Activated T-helper 1 cell treated with anti-CD3 and anti-CD28 coated beads, Interleukin-12 subunit alpha, Interleukin-12 subunit beta, Interleukin-2, Interleukin-4 antibody, amounts not matched to agents 30 ng/mL and 10 ng/mL and 1 ng/mL, durations not matched to agents 14 hours and 24 hours and 36 hours (primary cell): Measurements from ENCODE around the gene SLC23A1. TPM values are rescaled to one million over a fixed set of nuclear protein-coding genes. Genes with fewer than 3 reads are reported as not detected.
"Not testable (repeated sequence)": the region's sequence is repeated elsewhere in the genome, so short reads cannot be mapped to it uniquely, and the experiment has no call there.

ENCODE experiments used
- DNase-seq: peaks from one replicate; pipeline ENCODE4 v3.0.0; 2021; ENCODE audit warnings: low spot score
- H3K27ac Mint-ChIP-seq: one replicate; pipeline ENCODE4 v1.8.0; 2021; ENCODE audit warnings: mild to moderate bottlenecking, mixed read lengths
- H3K27me3 Mint-ChIP-seq: one replicate; pipeline ENCODE4 v1.8.0; 2022; ENCODE audit warnings: mild to moderate bottlenecking, moderate library complexity, mixed read lengths; ENCODE audit not compliant: insufficient read depth
- H3K36me3 Mint-ChIP-seq: one replicate; pipeline ENCODE4 v1.8.0; 2021; ENCODE audit warnings: low read depth, mixed read lengths
- H3K4me1 Mint-ChIP-seq: one replicate; pipeline ENCODE4 v1.8.0; 2021; ENCODE audit warnings: low read depth, mixed read lengths
- H3K4me3 Mint-ChIP-seq: one replicate; pipeline ENCODE4 v1.8.0; 2021; ENCODE audit warnings: mild to moderate bottlenecking, moderate library complexity, mixed read lengths
- H3K9me3 Mint-ChIP-seq: one replicate; pipeline ENCODE4 v1.8.0; 2021; ENCODE audit warnings: mixed read lengths
- intact Hi-C: fragments of 100-400 bp; cut with micrococcal nuclease; formaldehyde crosslinking; loops from one replicate; pipeline ENCODE4 v1.15.1; 2024
- total RNA-seq: library from RNA; stranded (reverse); gene quantifications from 2 replicates; pipeline ENCODE4 v1.2.3, GENCODE V29; 2022

Gene SLC23A1
- total RNA-seq, 1 donor from 2014 or later, result 1.4 TPM

DNA sequence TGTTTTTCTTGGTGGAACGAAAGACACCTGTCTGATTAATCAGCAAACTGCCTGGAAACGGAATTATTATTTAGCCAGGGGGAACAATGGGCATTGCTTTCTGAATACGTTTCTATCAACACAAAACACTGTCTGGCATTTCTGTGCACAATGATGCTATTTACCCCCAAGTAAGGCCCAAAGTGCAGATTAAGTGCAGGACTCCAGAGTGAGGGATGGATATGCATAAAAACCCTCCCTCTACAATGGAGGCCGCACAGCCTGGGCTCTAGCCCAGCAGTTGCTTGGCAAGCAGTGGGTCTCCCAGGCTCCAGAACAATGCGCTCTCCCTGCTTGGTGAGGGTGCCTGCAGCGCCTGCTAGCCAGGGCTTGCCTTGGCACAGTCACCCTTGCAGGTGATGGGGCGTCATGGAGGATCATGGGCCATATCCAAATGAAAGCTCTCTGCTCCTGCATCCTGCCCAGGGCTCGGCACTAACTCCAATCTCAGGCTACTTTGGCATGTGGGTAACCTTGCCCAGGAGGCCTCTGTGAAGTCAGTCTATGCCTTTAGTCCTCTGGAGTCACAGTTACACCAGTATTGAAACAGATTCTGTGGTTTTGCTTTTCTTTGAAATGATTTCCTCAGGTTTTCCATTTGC is 32.2 kb upstream of the SLC23A1 start:
- peak overlapping the region; percentile 94 for H3K27ac Mint-ChIP-seq
- peaks cover 44% of the 10 kb centered on the region for H3K36me3 Mint-ChIP-seq
- intact Hi-C loops, result loop anchor here (1.0 to 10.0 kb wide), 10 partner anchors 11 to 329 kb away; partner anchors contain the start of genes DNAJC18, SPATA24 and UBE2D2
- no peak for DNase-seq
- H3K4me1 Mint-ChIP-seq, result peaks cover 69% of the 10 kb centered on the region
- H3K9me3 Mint-ChIP-seq, result no peaks in the 10 kb centered on the region
- H3K4me3 Mint-ChIP-seq, result peak overlapping the region; percentile 73
- no peaks in the 10 kb centered on the region for H3K27me3 Mint-ChIP-seq

- no peaks in the 10 kb centered on the region for H3K27me3 Mint-ChIP-seq
- DNase-seq, result no peak
- H3K4me1 Mint-ChIP-seq, result peaks cover 72% of the 10 kb centered on the region
- intact Hi-C loops, result loop anchor here (1.0 to 10.0 kb wide), 10 partner anchors 10 to 330 kb away; partner anchors contain the start of genes DNAJC18, SPATA24 and UBE2D2
- H3K27ac Mint-ChIP-seq, result peak overlapping the region; percentile 94
- H3K9me3 Mint-ChIP-seq, result no peaks in the 10 kb centered on the region
- H3K4me3 Mint-ChIP-seq, result peak overlapping the region; percentile 73
- H3K36me3 Mint-ChIP-seq, result peaks cover 41% of the 10 kb centered on the region
Observed at GRCh38 chr5:139414581-139415130, 31.6 kb upstream of the SLC23A1 start.

- Mint-ChIP-seq H3K27me3 (no peaks in the 10 kb centered on the region), H3K4me1 (peaks cover 73% of the 10 kb centered on the region), H3K9me3 (no peaks in the 10 kb centered on the region), H3K27ac (peak overlapping the region; percentile 94), H3K4me3 (peak overlapping the region; percentile 61), H3K36me3 (peaks cover 37% of the 10 kb centered on the region)
- DNase-seq, result no peak
- intact Hi-C loops, result loop anchor here (2.0 to 10.0 kb wide), 3 partner anchors 99 to 331 kb away; no protein-coding TSS in a partner anchor
Observed at GRCh38 chr5:139413963-139414362, 30.9 kb upstream of the SLC23A1 start.

DNA sequence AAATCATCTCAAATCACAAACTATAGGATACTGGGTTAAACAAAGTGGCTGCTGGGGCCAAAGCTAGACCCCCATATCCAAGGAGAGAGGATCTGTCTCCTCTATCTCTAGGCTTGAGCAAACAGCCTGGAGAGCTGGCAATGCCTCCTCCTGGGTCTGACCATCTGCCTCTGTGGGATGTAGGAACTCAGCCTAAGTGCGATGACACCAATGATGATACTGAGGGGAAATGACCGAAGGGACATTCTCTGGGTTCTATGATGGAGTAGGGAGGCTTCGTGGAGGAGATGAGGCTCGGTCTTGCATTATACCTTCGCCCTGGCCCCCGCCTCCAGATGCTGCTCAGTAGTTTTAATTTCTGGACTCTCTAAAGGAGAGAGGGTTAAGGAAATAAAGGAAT is 30.1 kb upstream of the SLC23A1 start:
- H3K9me3 Mint-ChIP-seq, result no peaks in the 10 kb centered on the region
- DNase-seq, result no peak
- H3K4me1 Mint-ChIP-seq, result peaks cover 66% of the 10 kb centered on the region
- peak overlapping the region; percentile 94 for H3K27ac Mint-ChIP-seq
- H3K27me3 Mint-ChIP-seq, result no peaks in the 10 kb centered on the region
- H3K4me3 Mint-ChIP-seq, result no peak overlapping the region
- peaks cover 30% of the 10 kb centered on the region for H3K36me3 Mint-ChIP-seq
- intact Hi-C loops, result loop anchor here (10.0 kb wide), 1 partner anchor 332 kb away; no protein-coding TSS in a partner anchor

- Mint-ChIP-seq H3K9me3 (no peaks in the 10 kb centered on the region), H3K27me3 (no peaks in the 10 kb centered on the region), H3K27ac (no peak overlapping the region), H3K4me1 (peaks cover 67% of the 10 kb centered on the region), H3K36me3 (peaks cover 30% of the 10 kb centered on the region), H3K4me3 (no peak overlapping the region)
- intact Hi-C loops, result loop anchor here (10.0 kb wide), 1 partner anchor 334 kb away; no protein-coding TSS in a partner anchor
- DNase-seq, result no peak
Observed at GRCh38 chr5:139410993-139411828, 28.1 kb upstream of the SLC23A1 start.

GRCh38 chr5:139410121-139410992 is 27.3 kb upstream of the SLC23A1 start:
- Mint-ChIP-seq H3K9me3 (no peaks in the 10 kb centered on the region), H3K4me3 (no peak overlapping the region), H3K36me3 (peaks cover 30% of the 10 kb centered on the region)

DNA sequence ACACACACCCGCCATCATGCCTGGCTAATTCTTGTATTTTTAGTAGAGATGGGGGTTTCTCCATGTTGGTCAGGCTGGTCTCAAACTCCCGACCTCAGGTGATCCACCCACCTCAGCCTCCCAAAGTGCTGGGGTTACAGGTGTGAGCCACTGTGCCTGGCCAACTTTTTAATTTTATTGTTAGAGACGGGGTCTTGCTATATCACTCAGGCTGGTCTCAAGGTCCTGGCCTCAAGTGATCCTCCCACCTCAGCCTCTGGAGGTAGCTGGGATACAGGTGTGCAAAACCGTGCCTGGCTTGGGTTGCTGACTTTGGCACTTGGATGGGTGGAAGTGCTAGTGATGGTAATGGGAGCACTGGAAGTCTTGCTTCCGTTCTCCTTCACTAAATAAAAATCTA is 26.0 kb upstream of the SLC23A1 start:
- peaks cover 25% of the 10 kb centered on the region for H3K36me3 Mint-ChIP-seq
- H3K27me3 Mint-ChIP-seq, H3K4me3 Mint-ChIP-seq, H3K27ac Mint-ChIP-seq, DNase-seq, H3K9me3 Mint-ChIP-seq, intact Hi-C loops: not testable (repeated sequence)
- H3K4me1 Mint-ChIP-seq, result peaks cover 53% of the 10 kb centered on the region

More at GRCh38 chr5:139410121-139410992, 27.3 kb upstream of the SLC23A1 start:
- DNase-seq, result no peak
- H3K4me1 Mint-ChIP-seq, result peaks cover 58% of the 10 kb centered on the region
- no peak overlapping the region for H3K27ac Mint-ChIP-seq
- no peaks in the 10 kb centered on the region for H3K27me3 Mint-ChIP-seq
- intact Hi-C loops, result loop anchor here (10.0 kb wide), 1 partner anchor 334 kb away; no protein-coding TSS in a partner anchor

DNA sequence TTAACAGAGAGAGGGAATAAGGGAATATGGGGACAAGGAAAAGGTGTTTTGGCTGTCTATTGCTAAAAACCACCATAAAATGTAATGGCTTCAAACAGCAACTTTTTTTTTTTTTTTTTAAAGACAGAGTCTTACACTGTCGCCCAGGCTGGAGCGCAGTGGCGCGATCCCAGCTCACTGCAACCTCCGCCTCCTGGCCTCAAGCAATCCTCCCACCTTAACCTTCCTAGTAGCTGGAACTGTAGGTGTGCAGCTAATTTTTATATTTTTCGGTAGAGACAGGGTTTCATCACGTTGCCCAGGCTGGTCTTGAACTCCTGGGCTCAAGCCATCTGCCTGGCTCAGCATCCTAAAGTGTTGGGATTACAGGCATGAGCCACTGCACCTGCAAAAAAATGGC is 25.1 kb upstream of the SLC23A1 start:
- H3K27ac Mint-ChIP-seq, result no peak overlapping the region
- peaks cover 53% of the 10 kb centered on the region for H3K4me1 Mint-ChIP-seq
- no peaks in the 10 kb centered on the region for H3K27me3 Mint-ChIP-seq
- peaks cover 17% of the 10 kb centered on the region for H3K36me3 Mint-ChIP-seq
- DNase-seq, result no peak
- H3K4me3 Mint-ChIP-seq, result no peak overlapping the region
- intact Hi-C loops, result no loop called here
- H3K9me3 Mint-ChIP-seq, result no peaks in the 10 kb centered on the region

DNA sequence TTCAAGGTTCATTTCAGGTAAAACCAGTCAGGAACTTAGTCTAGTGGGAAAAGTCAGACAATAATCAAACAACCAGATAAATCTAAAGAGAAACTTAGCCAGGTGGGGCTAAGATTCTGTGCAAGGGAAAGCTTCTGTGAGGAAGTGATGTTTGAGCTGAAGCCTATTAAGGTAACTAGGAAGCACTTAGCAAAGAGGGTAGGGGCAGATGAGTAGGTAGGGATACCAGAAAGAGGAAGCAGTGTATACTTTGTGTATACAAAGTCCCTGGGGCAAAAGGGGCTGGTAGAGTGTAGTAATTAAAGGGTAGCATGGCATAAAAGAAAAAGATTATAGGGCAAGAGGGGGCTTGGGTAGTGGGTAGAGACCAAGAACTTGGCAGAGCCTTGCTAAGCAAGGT is 24.4 kb upstream of the SLC23A1 start:
- H3K4me3 Mint-ChIP-seq, result no peak overlapping the region
- intact Hi-C loops, result no loop called here
- H3K4me1 Mint-ChIP-seq, result peaks cover 53% of the 10 kb centered on the region
- H3K9me3 Mint-ChIP-seq, result no peaks in the 10 kb centered on the region
- H3K27ac Mint-ChIP-seq, result no peak overlapping the region
- no peaks in the 10 kb centered on the region for H3K27me3 Mint-ChIP-seq
- H3K36me3 Mint-ChIP-seq, result peaks cover 11% of the 10 kb centered on the region
- no peak for DNase-seq

GRCh38 chr5:139406963-139407362 is 23.9 kb upstream of the SLC23A1 start:
- Mint-ChIP-seq H3K36me3 (peaks cover 6% of the 10 kb centered on the region), H3K9me3 (no peaks in the 10 kb centered on the region), H3K4me1 (peaks cover 52% of the 10 kb centered on the region), H3K27ac (no peak overlapping the region), H3K27me3 (no peaks in the 10 kb centered on the region), H3K4me3 (no peak overlapping the region)
- DNase-seq, result no peak
- intact Hi-C loops, result no loop called here

DNA sequence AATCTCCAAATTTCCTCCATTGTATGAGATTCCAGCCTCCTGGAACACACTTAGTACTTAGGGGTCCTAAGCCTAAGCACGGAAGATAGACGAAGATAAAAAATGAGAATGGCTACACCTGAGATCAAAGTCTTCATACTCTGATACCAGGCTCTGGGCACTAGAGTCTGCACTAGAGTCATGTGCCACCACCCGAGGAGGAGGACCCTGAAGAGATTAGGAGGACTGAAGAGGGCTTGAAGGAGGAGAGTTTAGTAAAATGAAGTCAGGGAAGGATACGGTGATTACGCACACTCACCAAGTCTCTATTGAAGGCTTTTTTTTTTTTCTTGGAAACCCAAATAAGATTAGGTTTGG is 21.4 kb upstream of the SLC23A1 start:
- no peaks in the 10 kb centered on the region for H3K9me3 Mint-ChIP-seq
- no peaks in the 10 kb centered on the region for H3K27me3 Mint-ChIP-seq
- H3K4me1 Mint-ChIP-seq, result peaks cover 42% of the 10 kb centered on the region
- intact Hi-C loops, result loop anchor here (1.0 to 5.0 kb wide), 11 partner anchors 11 to 1072 kb away; partner anchors contain the start of genes CDC25C, DNAJC18, EGR1 and ETF1
- H3K36me3 Mint-ChIP-seq, result peaks cover 3% of the 10 kb centered on the region
- peak overlapping the region; percentile 91 for H3K4me3 Mint-ChIP-seq
- peak overlapping the region; percentile 100 for H3K27ac Mint-ChIP-seq
- no peak for DNase-seq
